Measurements from ENCODE around the gene TRIM65.

DNA sequence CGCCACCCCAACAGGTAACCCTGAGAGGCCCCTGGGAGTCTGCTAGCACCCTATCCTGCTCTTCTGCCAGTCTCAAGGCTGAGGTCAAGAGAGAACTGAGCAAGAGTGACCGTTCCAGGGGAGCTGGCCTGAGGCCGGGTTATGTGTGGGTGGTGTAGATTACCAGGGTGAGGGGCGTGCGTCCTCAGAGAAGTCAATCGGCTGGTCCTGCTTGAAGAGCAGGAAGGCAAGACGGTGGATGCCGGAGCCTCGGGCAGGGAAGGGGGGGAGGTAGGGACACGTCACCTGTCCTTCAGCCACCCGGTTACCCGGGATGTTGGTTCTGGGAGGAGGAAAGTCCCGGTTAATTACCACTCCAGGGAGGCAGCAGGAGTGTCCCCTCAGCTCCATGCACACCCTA lies 2.6 kb upstream of the TRIM65 start:
- TF ChIP-seq, protein P1, sequence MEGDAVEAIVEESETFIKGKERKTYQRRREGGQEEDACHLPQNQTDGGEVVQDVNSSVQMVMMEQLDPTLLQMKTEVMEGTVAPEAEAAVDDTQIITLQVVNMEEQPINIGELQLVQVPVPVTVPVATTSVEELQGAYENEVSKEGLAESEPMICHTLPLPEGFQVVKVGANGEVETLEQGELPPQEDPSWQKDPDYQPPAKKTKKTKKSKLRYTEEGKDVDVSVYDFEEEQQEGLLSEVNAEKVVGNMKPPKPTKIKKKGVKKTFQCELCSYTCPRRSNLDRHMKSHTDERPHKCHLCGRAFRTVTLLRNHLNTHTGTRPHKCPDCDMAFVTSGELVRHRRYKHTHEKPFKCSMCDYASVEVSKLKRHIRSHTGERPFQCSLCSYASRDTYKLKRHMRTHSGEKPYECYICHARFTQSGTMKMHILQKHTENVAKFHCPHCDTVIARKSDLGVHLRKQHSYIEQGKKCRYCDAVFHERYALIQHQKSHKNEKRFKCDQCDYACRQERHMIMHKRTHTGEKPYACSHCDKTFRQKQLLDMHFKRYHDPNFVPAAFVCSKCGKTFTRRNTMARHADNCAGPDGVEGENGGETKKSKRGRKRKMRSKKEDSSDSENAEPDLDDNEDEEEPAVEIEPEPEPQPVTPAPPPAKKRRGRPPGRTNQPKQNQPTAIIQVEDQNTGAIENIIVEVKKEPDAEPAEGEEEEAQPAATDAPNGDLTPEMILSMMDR (IDR thresholded peaks at IDR 0.05) = no peak
- TF ChIP-seq POLR2AphosphoS5 (IDR thresholded peaks at IDR 0.05) = no peak
- no peak for TF ChIP-seq POLR2A (IDR thresholded peaks at IDR 0.05)
